Pancreas (tissue), 10 donors: Measurements from ENCODE around the gene NRTN. TPM values are rescaled to one million over a fixed set of nuclear protein-coding genes. Genes with fewer than 3 reads are reported as not detected.

Source experiments
- ATAC-seq, 4 donors: fragments of 200-7000 bp; cut with Tn5 transposase; one replicate each; pipeline versions ENCODE4 v1.8.0 to v1.9.1; 2020; ENCODE audit warnings: mild to moderate bottlenecking in 4 of 4, moderate library complexity in 4 of 4
- DNase-seq, 6 donors: peaks; one replicate each; pipeline ENCODE4 v3.0.0-alpha.2; 2020
- FAIRE-seq: peaks from 2 replicates; lab custom pipeline; 2012; peaks lifted over from hg19 to GRCh38; lab: Jason Lieb, UNC
- H3K27ac ChIP-seq, 4 donors: fragments of 200-600 bp; sonication (generic); 1 replicate in 3 of 4; 2 replicates in 1 of 4; pipeline versions ENCODE4 v1.5.0 to v1.8.0; 2020
- H3K27me3 ChIP-seq, 4 donors: fragments of 200-600 bp; one replicate each; pipeline ENCODE4 v1.8.0; 2021
- H3K36me3 ChIP-seq, 3 donors: fragments of 200-600 bp; sonication (generic) in 1 of 3; one replicate each; pipeline versions ENCODE4 v1.5.0 to v1.8.0; 2020 to 2021
- H3K4me1 ChIP-seq, 3 donors: fragments of 200-600 bp; one replicate each; pipeline ENCODE4 v1.8.0; 2021
- H3K4me3 ChIP-seq, 4 donors: fragments of 200-600 bp; sonication (generic) in 2 of 4; one replicate each; pipeline versions ENCODE4 v1.5.0 to v1.8.0; 2020 to 2021
- H3K9me3 ChIP-seq, 4 donors: fragments of 200-600 bp; one replicate each; pipeline ENCODE4 v1.8.0; 2021
- WGBS, 2 donors: extraction: QIAGEN DNeasy Blood & Tissue Kit; methylation state at CpG; one replicate each; pipeline ENCODE4 v1.1.7; 2013; 5-methylcytosine and 5-hydroxymethylcytosine counted together
- intact Hi-C, 3 donors: fragments of 100-400 bp; cut with DNase I; formaldehyde crosslinking; loops; one replicate each; pipeline versions ENCODE4 v1.11.1 to v1.14.2; 2022
- polyA plus RNA-seq, 2 donors: library from polyadenylated mRNA; stranded (reverse); fragments of 200-250 nt; gene quantifications; one replicate each; pipeline ENCODE4 v1.2.3, GENCODE V29; 2013
- total RNA-seq, 6 donors: library from RNA; stranded (reverse); fragmentation: NEBNext Ultra II Directional in 4 of 6; extraction: Animal tissue kit (Norgen Biotek cat#: 25700) in 4 of 6; gene quantifications; one replicate each; pipeline versions ENCODE4 v1.2.1 to v1.2.4, GENCODE V29; 2021 to 2023
- TF ChIP-seq, protein P1 (sequence below), 4 donors: fragments of 200-600 bp; sonication (generic) in 3 of 4; IDR thresholded peaks; one replicate each; pipeline versions ENCODE4 v1.5.0 to v1.8.0; 2021; ENCODE audit warnings: antibody characterized with exemption in 4 of 4
- donor health status: healthy with polysubstance abuse.
- donor health status: DM: no; HTN: no; CAD: no; lungs with moderate emphysema.
- donor health status: DM: no; HTN: no; CAD: no.
- donor health status: control.
- donor health status: control.
- donor health status: Bipolar disorder and iron deficiency.
- donor health status: DM: yes; HTN: yes; CAD: no.
- donor health status: DM: no; HTN: no; CAD: no.
- donor health status: DM: no; HTN: no; CAD: no.
- donor health status: DM: yes; HTN: yes; CAD: no.

Gene NRTN
- total and polyA plus RNA-seq, 8 donors = 5.0 to 15.2 (median 9.8) TPM

DNA sequence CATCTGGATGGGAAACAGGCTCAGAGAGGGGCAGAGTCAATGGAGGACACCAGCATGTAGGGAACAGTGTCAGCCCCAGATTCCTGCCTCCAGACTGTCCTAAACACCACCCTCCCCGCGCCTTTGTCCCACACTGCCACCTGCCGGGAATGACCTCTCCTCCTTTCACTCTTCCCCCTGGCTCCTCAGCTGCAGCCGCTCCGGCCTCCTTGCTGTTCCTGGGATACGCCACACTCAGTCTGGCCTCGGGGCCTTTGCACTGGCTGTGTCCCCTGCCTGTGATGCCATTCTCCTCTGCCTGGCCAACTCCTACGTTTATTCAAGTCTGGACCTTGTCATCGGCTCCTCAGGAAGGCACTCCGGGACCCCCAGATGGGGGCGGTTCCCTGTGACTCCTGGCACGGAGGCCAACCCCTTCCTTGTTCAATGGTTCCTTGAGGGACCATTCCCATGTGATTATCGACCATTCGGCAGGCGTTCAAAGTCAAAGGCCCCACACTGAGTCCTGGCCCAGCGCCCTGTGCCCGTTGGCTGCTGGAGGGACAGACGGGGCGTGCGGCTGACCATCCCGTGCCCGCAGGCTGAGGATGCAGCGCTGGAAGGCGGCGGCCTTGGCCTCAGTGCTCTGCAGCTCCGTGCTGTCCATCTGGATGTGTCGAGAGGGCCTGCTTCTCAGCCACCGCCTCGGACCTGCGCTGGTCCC is 18.9 kb downstream of the NRTN start:
- TF ChIP-seq, protein P1, sequence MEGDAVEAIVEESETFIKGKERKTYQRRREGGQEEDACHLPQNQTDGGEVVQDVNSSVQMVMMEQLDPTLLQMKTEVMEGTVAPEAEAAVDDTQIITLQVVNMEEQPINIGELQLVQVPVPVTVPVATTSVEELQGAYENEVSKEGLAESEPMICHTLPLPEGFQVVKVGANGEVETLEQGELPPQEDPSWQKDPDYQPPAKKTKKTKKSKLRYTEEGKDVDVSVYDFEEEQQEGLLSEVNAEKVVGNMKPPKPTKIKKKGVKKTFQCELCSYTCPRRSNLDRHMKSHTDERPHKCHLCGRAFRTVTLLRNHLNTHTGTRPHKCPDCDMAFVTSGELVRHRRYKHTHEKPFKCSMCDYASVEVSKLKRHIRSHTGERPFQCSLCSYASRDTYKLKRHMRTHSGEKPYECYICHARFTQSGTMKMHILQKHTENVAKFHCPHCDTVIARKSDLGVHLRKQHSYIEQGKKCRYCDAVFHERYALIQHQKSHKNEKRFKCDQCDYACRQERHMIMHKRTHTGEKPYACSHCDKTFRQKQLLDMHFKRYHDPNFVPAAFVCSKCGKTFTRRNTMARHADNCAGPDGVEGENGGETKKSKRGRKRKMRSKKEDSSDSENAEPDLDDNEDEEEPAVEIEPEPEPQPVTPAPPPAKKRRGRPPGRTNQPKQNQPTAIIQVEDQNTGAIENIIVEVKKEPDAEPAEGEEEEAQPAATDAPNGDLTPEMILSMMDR (IDR thresholded peaks at IDR 0.05) = no peak

GRCh38 chr19:5824751-5825150 is 19.9 kb downstream of the NRTN start:
- Histone ChIP-seq H3K9me3 (no peaks in the 10 kb centered on the region), H3K27ac (no peak overlapping the region), H3K27me3 (no peaks in the 10 kb centered on the region), H3K4me1 (peaks cover 6 to 18% (median 6%) of the 10 kb centered on the region in 3 donors), H3K36me3 (no peaks in the 10 kb centered on the region), H3K4me3 (no peak overlapping the region)
- DNase-seq (no peak), FAIRE-seq (no peak), ATAC-seq (no peak)
- intact Hi-C loops = no loop called here
- TF ChIP-seq, protein P1 (IDR thresholded peaks at IDR 0.05) = no peak
- WGBS, 2 donors = 90 to 91% methylated on average over 9 to 10 of the region's 10 CpGs

More for the DNA sequence above, 18.9 kb downstream of the NRTN start:
- Histone ChIP-seq H3K9me3 (no peaks in the 10 kb centered on the region), H3K36me3 (no peaks in the 10 kb centered on the region), H3K4me1 (peaks cover 6 to 14% (median 6%) of the 10 kb centered on the region in 3 donors), H3K4me3 (no peak overlapping the region), H3K27ac (no peak overlapping the region), H3K27me3 (no peaks in the 10 kb centered on the region)
- DNase-seq (peak in 2 of 6 donors; percentile 34 to 62), FAIRE-seq (no peak), ATAC-seq (no peak)
- WGBS, 2 donors = 75 to 78% methylated on average over 30 of the region's 30 CpGs
- intact Hi-C loops = no loop called here

DNA sequence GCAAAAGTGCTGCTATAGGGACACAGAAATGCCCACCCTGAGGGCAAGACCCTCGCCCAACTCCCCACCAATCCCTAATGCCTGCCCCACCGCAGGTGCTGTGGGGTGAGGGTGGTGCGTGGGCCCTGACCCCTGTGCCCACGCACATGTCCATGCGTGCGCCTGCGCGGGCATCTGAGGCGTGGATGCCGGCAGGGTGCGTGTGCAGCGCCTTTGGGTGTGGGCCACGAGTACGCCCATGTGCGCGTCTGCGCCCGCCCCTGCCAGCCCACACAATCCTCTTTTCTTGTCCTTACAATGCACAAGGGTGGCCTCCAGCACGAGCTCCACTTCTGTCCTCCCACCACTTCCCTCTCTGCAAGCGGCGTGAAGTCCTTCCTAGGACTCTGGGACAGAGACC is 20.3 kb downstream of the NRTN start:
- ATAC-seq (no peak), FAIRE-seq (no peak), DNase-seq (no peak)
- no peak overlapping the region for H3K4me3 ChIP-seq
- no peak overlapping the region for H3K27ac ChIP-seq
- no peaks in the 10 kb centered on the region for H3K27me3 ChIP-seq
- H3K36me3 ChIP-seq = no peaks in the 10 kb centered on the region
- TF ChIP-seq, protein P1 (IDR thresholded peaks at IDR 0.05) = no peak
- H3K9me3 ChIP-seq = no peaks in the 10 kb centered on the region
- 96 to 97% methylated on average over 21 of the region's 21 CpGs for WGBS, 2 donors
- H3K4me1 ChIP-seq = peaks cover 6 to 18% (median 6%) of the 10 kb centered on the region in 3 donors
- intact Hi-C loops = no loop called here

DNA sequence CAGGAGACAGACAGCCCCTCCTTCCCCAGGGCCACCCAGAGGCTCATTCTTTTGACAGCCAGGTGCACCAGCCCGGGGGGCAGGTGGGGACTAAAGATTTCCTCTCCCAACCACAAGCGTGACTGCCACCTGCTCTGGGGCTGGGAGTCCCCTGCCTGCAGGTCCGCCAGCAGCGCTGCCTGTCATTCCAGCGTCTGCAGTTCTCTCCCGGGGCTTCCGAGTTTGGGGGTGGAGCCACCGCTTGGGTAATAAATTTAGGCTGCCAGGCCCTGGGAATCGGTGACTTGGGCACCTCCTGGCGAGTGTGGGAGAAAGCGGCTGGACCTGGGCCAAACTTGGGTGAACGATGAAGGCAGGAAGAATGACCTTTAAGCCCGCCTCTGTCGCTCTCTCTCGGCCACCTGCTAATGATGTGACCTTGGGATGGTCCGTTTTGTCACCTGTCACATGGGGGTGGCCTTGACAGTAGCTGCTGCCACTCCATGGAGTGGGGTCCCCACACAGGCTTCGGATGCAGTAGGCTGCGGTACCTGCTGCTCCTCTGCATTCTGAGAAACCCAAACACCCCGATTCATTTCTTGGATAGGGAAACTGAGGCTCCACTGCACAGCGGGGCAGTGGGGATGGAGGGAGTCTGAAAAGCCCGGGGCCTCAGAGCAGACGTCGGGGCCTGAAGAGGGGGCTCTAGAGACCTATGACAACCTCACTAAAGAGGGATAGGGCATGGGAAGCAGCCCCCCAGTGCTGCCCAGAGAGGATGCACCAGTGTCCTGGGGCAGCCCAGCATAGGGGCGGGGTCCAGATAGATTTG is 21.9 kb downstream of the NRTN start:
- Histone ChIP-seq H3K27me3 (no peaks in the 10 kb centered on the region), H3K4me3 (no peak overlapping the region), H3K36me3 (no peaks in the 10 kb centered on the region), H3K4me1 (peaks cover 6 to 18% (median 6%) of the 10 kb centered on the region in 3 donors), H3K9me3 (no peaks in the 10 kb centered on the region), H3K27ac (peak overlapping the region; percentile 42 to 76 (median 47))
- DNase-seq = peak; percentile 84 to 97 (median 91)
- 11 to 13% methylated on average over 24 of the region's 24 CpGs for WGBS, 2 donors
- TF ChIP-seq, protein P1 (IDR thresholded peaks at IDR 0.05) = no peak
- peak; percentile 46 to 71 (median 66) for ATAC-seq
- intact Hi-C loops = no loop called here
- no peak for FAIRE-seq
